H1 (cell line): Measurements from ENCODE around the gene MYBPHL. TPM values are rescaled to one million over a fixed set of nuclear protein-coding genes. Genes with fewer than 3 reads are reported as not detected.

Experiments
- CTCF ChIA-PET: fragments of 300-600 bp; sonication (Branson Sonifier 250); formaldehyde crosslinking; loops from one replicate; lab custom pipeline; 2021; ENCODE audit not compliant: partially characterized antibody; lab: Charles Lee
- POLR2A ChIA-PET: fragments of 300-600 bp; sonication (Branson Sonifier 250); formaldehyde crosslinking; loops from one replicate; lab custom pipeline; 2021; ENCODE audit warnings: inconsistent platforms; ENCODE audit not compliant: partially characterized antibody; lab: Charles Lee
- DNase-seq, 2 experiments: peaks; one replicate each; pipeline versions ENCODE4 v3.0.0 to v3.0.0-alpha.2; 2010 to 2022; ENCODE audit warnings: low spot score in 2 of 2, low read depth in 1 of 2, mixed read lengths in 1 of 2
- FAIRE-seq: peaks from 2 replicates; lab custom pipeline; 2011; peaks lifted over from hg19 to GRCh38; lab: Jason Lieb, UNC
- H2AFZ ChIP-seq: 2 replicates; pipeline ENCODE4 v1.8.1; 2012; ENCODE audit warnings: low read length, inconsistent platforms
- H2AK5ac ChIP-seq: 2 replicates; pipeline ENCODE4 v1.6.1; 2013; ENCODE audit warnings: low read depth, low read length
- H2BK120ac ChIP-seq: replicated peaks from 2 replicates; pipeline ENCODE3; 2013; ENCODE audit warnings: low read depth, low read length, inconsistent platforms
- H2BK12ac ChIP-seq: 2 replicates; pipeline ENCODE4 v1.6.1; 2013; ENCODE audit warnings: low read depth, low read length
- H2BK15ac ChIP-seq: 2 replicates; pipeline ENCODE4 v1.6.1; 2013; ENCODE audit warnings: low read length
- H2BK20ac ChIP-seq: 2 replicates; pipeline ENCODE4 v1.6.1; 2013; ENCODE audit warnings: low read length
- H2BK5ac ChIP-seq: 2 replicates; pipeline ENCODE4 v1.6.1; 2013; ENCODE audit warnings: low read depth, low read length
- H3K14ac ChIP-seq: 2 replicates; pipeline ENCODE4 v1.6.1; 2013; ENCODE audit warnings: inconsistent platforms; ENCODE audit not compliant: insufficient read length
- H3K18ac ChIP-seq: 2 replicates; pipeline ENCODE4 v1.6.1; 2013; ENCODE audit warnings: low read length; ENCODE audit errors: extremely low read depth
- H3K23ac ChIP-seq: 2 replicates; pipeline ENCODE4 v1.6.1; 2013; ENCODE audit warnings: inconsistent platforms; ENCODE audit not compliant: insufficient read length
- H3K23me2 ChIP-seq: 2 replicates; pipeline ENCODE4 v1.6.1; 2013; ENCODE audit warnings: low read depth, low read length
- H3K27ac ChIP-seq: 2 replicates; pipeline ENCODE4 v1.6.1; 2011; ENCODE audit warnings: low read depth, low read length, inconsistent platforms
- H3K27me3 ChIP-seq, 4 experiments: replicated peaks in 1 of 4; 1 replicate in 1 of 4; 2 replicates in 3 of 4; pipeline versions ENCODE4 v1.6.1 to v1.8.1; 2011 to 2013; ENCODE audit warnings: low read length in 3 of 4, mild to moderate bottlenecking in 3 of 4, inconsistent platforms in 2 of 4, mixed read lengths in 2 of 4, moderate library complexity in 1 of 4; ENCODE audit not compliant: control insufficient read depth in 3 of 4, insufficient read depth in 3 of 4; ENCODE audit errors: extremely low read depth in 1 of 4
- H3K36me3 ChIP-seq, 4 experiments: 2 replicates each; pipeline versions ENCODE4 v1.6.1 to v1.8.1; 2011 to 2013; ENCODE audit warnings: mild to moderate bottlenecking in 4 of 4, low read length in 3 of 4, moderate library complexity in 2 of 4, control low read depth in 1 of 4, inconsistent platforms in 1 of 4; ENCODE audit not compliant: insufficient read depth in 4 of 4, control insufficient read depth in 2 of 4
- H3K4ac ChIP-seq: replicated peaks from 2 replicates; pipeline ENCODE3; 2013; ENCODE audit warnings: low read length, low read depth, mixed read lengths, inconsistent platforms; ENCODE audit not compliant: insufficient read length
- H3K4me1 ChIP-seq, 4 experiments: replicated peaks in 1 of 4; 1 replicate in 1 of 4; 2 replicates in 3 of 4; pipeline versions ENCODE4 v1.6.1 to v1.8.1; 2011 to 2013; ENCODE audit warnings: low read length in 3 of 4, inconsistent platforms in 2 of 4, mixed read lengths in 1 of 4; ENCODE audit not compliant: insufficient read depth in 4 of 4, control insufficient read depth in 3 of 4
- H3K4me2 ChIP-seq, 2 experiments: 2 replicates each; pipeline versions ENCODE4 v1.6.1 to v1.8.1; 2011 to 2013; ENCODE audit warnings: low read depth in 2 of 2, low read length in 2 of 2, control low read depth in 1 of 2, inconsistent platforms in 1 of 2, mild to moderate bottlenecking in 1 of 2; ENCODE audit not compliant: insufficient read depth in 1 of 2
- H3K4me3 ChIP-seq, 4 experiments: fragments of 200-600, 300-600 bp in 1 of 4; sonication (generic), shearing (Covaris generic), sonication (Bioruptor Twin) in 1 of 4; 2 replicates each; pipeline versions ENCODE4 v1.5.1 to v1.8.1; 2011 to 2016; ENCODE audit warnings: low read length in 4 of 4, low read depth in 3 of 4, control low read depth in 2 of 4, inconsistent platforms in 2 of 4, mild to moderate bottlenecking in 2 of 4, mixed read lengths in 1 of 4, moderate library complexity in 1 of 4; ENCODE audit not compliant: insufficient read depth in 2 of 4; ENCODE audit errors: extremely low read depth in 1 of 4
- H3K56ac ChIP-seq: replicated peaks from 2 replicates; pipeline ENCODE3; 2013; ENCODE audit warnings: low read depth, mild to moderate bottlenecking, mixed read lengths, low read length, inconsistent platforms; ENCODE audit not compliant: insufficient read length
- H3K79me1 ChIP-seq: 2 replicates; pipeline ENCODE4 v1.6.1; 2013; ENCODE audit warnings: low read depth, low read length, control low read depth
- H3K79me2 ChIP-seq, 2 experiments: 2 replicates each; pipeline versions ENCODE4 v1.6.1 to v1.8.1; 2012 to 2013; ENCODE audit warnings: low read length in 2 of 2, mild to moderate bottlenecking in 2 of 2, inconsistent platforms in 1 of 2; ENCODE audit not compliant: insufficient read depth in 2 of 2, control insufficient read depth in 1 of 2
- H3K9ac ChIP-seq, 4 experiments: replicated peaks in 1 of 4; 1 replicate in 1 of 4; 2 replicates in 3 of 4; pipeline versions ENCODE4 v1.6.1 to v1.8.1; 2011 to 2013; ENCODE audit warnings: low read depth in 3 of 4, low read length in 3 of 4, control low read depth in 2 of 4, mild to moderate bottlenecking in 2 of 4, moderate library complexity in 2 of 4, inconsistent platforms in 1 of 4; ENCODE audit errors: extremely low read depth in 1 of 4
- H3K9me3 ChIP-seq, 2 experiments: 2 replicates each; pipeline versions ENCODE4 v1.6.1 to v1.8.1; 2012 to 2013; ENCODE audit warnings: mild to moderate bottlenecking in 2 of 2, moderate library complexity in 2 of 2, control low read depth in 1 of 2, inconsistent platforms in 1 of 2, low read depth in 1 of 2, low read length in 1 of 2, mixed read lengths in 1 of 2; ENCODE audit not compliant: insufficient read depth in 2 of 2
- H4K20me1 ChIP-seq, 2 experiments: replicated peaks in 1 of 2; 2 replicates each; pipeline versions ENCODE3 to v1.8.1; 2011 to 2013; ENCODE audit warnings: inconsistent platforms in 2 of 2, low read length in 2 of 2, mild to moderate bottlenecking in 1 of 2; ENCODE audit not compliant: insufficient read depth in 2 of 2, control insufficient read depth in 1 of 2
- H4K5ac ChIP-seq: 2 replicates; pipeline ENCODE4 v1.6.1; 2013; ENCODE audit warnings: low read length, low read depth, mixed read lengths, inconsistent platforms; ENCODE audit not compliant: insufficient read length
- H4K8ac ChIP-seq: 2 replicates; pipeline ENCODE4 v1.8.0; 2013; ENCODE audit warnings: mild to moderate bottlenecking, moderate library complexity, low read length, inconsistent platforms; ENCODE audit not compliant: insufficient read depth; ENCODE audit errors: extremely low read depth
- H4K91ac ChIP-seq: replicated peaks from 2 replicates; pipeline ENCODE3; 2013; ENCODE audit warnings: low read length, mixed read lengths, inconsistent platforms; ENCODE audit not compliant: insufficient read length
- EGR1 ChIP-seq: IDR thresholded peaks from 2 replicates; pipeline ENCODE4 v1.6.1; 2011; ENCODE audit warnings: low read depth, low read length, borderline replicate concordance
- JUN ChIP-seq: IDR thresholded peaks from 2 replicates; pipeline ENCODE4 v1.6.1; 2011; ENCODE audit warnings: low read depth, mild to moderate bottlenecking, improper control_type of control experiment, low read length
- SIX5 ChIP-seq: IDR thresholded peaks from 2 replicates; pipeline ENCODE4 v1.6.1; 2011; ENCODE audit warnings: mild to moderate bottlenecking, low read depth, low read length
- WGBS, 2 experiments: shearing (Covaris generic) in 1 of 2; methylation state at CpG; one replicate each; pipeline versions ENCODE4 v1.1.6 to v1.1.7; 2013 to 2015; ENCODE audit warnings: low lambda C conversion rate in 2 of 2, mixed read lengths in 2 of 2, inconsistent platforms in 1 of 2, low coverage in 1 of 2, missing lambda C conversion rate in 1 of 2; ENCODE audit not compliant: insufficient replicate concordance in 2 of 2, insufficient coverage in 1 of 2, insufficient read length in 1 of 2; ENCODE audit errors: extremely low coverage in 1 of 2, missing lambda C conversion rate in 1 of 2; 5-methylcytosine and 5-hydroxymethylcytosine counted together
- polyA plus RNA-seq, 7 experiments: library from polyadenylated mRNA; depleted of rRNA in 3 of 7; stranded (reverse) in 5 of 7; unstranded in 2 of 7; fragments of >200 nt in 5 of 7; fragments of 200-250 nt in 2 of 7; gene quantifications; 1 replicate in 5 of 7; 2 replicates in 1 of 7; 4 replicates in 1 of 7; pipeline versions ENCODE4 v1.2.1 to v1.2.3, GENCODE V29; 2011 to 2013; ENCODE audit warnings: missing spikeins in 2 of 7, mixed read lengths in 2 of 7
- total RNA-seq: library from RNA; stranded (reverse); fragmentation: NEBNext Ultra II Directional; extraction: Animal tissue kit (Norgen Biotek cat#: 25700); gene quantifications from 2 replicates; pipeline ENCODE4 v1.2.1, GENCODE V29; 2021

MYBPHL gene
- total and polyA plus RNA-seq, 2 of the 8 experiments (the other 6 are each of a cell fraction or from before 2014, with no cell fraction given), result 0.24 to 0.30 TPM

DNA sequence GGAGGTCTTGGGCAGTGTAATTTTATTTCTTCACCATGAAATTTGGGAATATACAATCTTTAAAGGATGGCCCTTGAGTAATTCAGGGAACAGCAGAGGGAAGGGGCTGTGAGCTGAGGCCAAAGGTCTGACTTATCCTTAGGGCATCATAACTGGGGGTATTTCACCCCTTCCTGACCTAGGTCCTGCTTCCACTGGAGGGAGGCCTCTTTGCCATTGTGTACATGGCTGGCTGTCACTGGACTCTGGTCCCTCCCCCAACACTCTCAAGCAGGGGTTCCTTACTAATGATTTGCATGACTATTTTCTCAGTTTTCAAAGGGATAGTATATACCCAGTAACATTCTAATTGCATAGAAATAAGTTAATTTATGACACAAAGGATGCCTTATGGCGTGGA, 16.7 kb downstream of the MYBPHL start:
- Histone ChIP-seq H3K4me1 (no peaks in the 10 kb centered on the region), H3K56ac (no peak overlapping the region), H2BK20ac (no peak overlapping the region), H3K79me2 (no peaks in the 10 kb centered on the region), H2BK12ac (no peak overlapping the region), H2AFZ (no peak overlapping the region), H2BK5ac (no peak overlapping the region), H3K4me2 (no peak overlapping the region), H3K4me3 (no peak overlapping the region), H2BK15ac (no peak overlapping the region), H3K27me3 (no peaks in the 10 kb centered on the region), H4K20me1 (no peaks in the 10 kb centered on the region), H3K36me3 (no peaks in the 10 kb centered on the region), H4K8ac (no peak overlapping the region), H3K27ac (no peak overlapping the region), H3K23me2 (no peaks in the 10 kb centered on the region), H2BK120ac (no peak overlapping the region), H3K4ac (no peak overlapping the region), H3K9me3 (no peaks in the 10 kb centered on the region), H4K91ac (no peak overlapping the region), H3K14ac (no peak overlapping the region), H4K5ac (no peak overlapping the region), H3K18ac (no peak overlapping the region), H3K23ac (no peak overlapping the region), H3K9ac (no peak overlapping the region), H2AK5ac (no peak overlapping the region), H3K79me1 (no peaks in the 10 kb centered on the region)
- WGBS, 2 experiments, result 100% methylated on average over 1 of the region's 1 CpG; no CpG with 5 or more reads in 1 of the 2 experiments
- CTCF ChIA-PET, result no interaction called here
- no peak for TF ChIP-seq EGR1
- no peak for TF ChIP-seq SIX5
- no peak for TF ChIP-seq JUN
- POLR2A ChIA-PET, result no interaction called here
- DNase-seq (no peak), FAIRE-seq (no peak)
